ENCODE data around the gene PSMB4. TPM values are rescaled to one million over a fixed set of nuclear protein-coding genes. Genes with fewer than 3 reads are reported as not detected.

Gene PSMB4
- total RNA-seq, 1 experiment from 2014 or later: 411 TPM

- H3K4me1 Mint-ChIP-seq (ENCODE audit: low read depth, unreplicated experiment): no peaks in the 10 kb centered on the region
- H3K27me3 Mint-ChIP-seq (ENCODE audit: unreplicated experiment): peaks cover 16% of the 10 kb centered on the region
- DNase-seq: no peak
- TF ChIP-seq CTCF (IDR thresholded peaks at IDR 0.05; ENCODE audit: unreplicated experiment): no peak
- H3K9me3 Mint-ChIP-seq (ENCODE audit: low read depth, unreplicated experiment): peaks cover 13% of the 10 kb centered on the region
- CTCF ChIA-PET: no interaction called here
- no TSS peak for BruUV-seq (replicated peaks)
- H3K4me3 Mint-ChIP-seq (ENCODE audit: low read depth, unreplicated experiment): no peak overlapping the region
- intact Hi-C loops (cut with micrococcal nuclease; ENCODE audit: unreplicated experiment): no loop called here
- H3K27ac Mint-ChIP-seq (ENCODE audit: unreplicated experiment): no peak overlapping the region
- H3K36me3 Mint-ChIP-seq (ENCODE audit: insufficient read depth, unreplicated experiment): peaks cover 4% of the 10 kb centered on the region
These were observed 37.5 kb upstream of the PSMB4 start for GRCh38 chr1:151361883-151362282.

GRCh38 chr1:151362308-151363155 lies 36.8 kb upstream of the PSMB4 start:
- Mint-ChIP-seq H3K9me3 (ENCODE audit: low read depth, unreplicated experiment) (peaks cover 13% of the 10 kb centered on the region), H3K4me1 (ENCODE audit: low read depth, unreplicated experiment) (no peaks in the 10 kb centered on the region), H3K27ac (ENCODE audit: unreplicated experiment) (no peak overlapping the region), H3K36me3 (ENCODE audit: insufficient read depth, unreplicated experiment) (peaks cover 4% of the 10 kb centered on the region), H3K27me3 (ENCODE audit: unreplicated experiment) (peaks cover 17% of the 10 kb centered on the region), H3K4me3 (ENCODE audit: low read depth, unreplicated experiment) (no peak overlapping the region)
- CTCF ChIA-PET: no interaction called here
- no TSS peak for BruUV-seq (replicated peaks)
- intact Hi-C loops (cut with micrococcal nuclease; ENCODE audit: unreplicated experiment): no loop called here
- no peak for TF ChIP-seq CTCF (IDR thresholded peaks at IDR 0.05; ENCODE audit: unreplicated experiment)
- DNase-seq: no peak

GRCh38 chr1:151364996-151365395 lies 34.4 kb upstream of the PSMB4 start:
- H3K36me3 Mint-ChIP-seq (ENCODE audit: insufficient read depth, unreplicated experiment): peaks cover 4% of the 10 kb centered on the region
- H3K27me3 Mint-ChIP-seq (ENCODE audit: unreplicated experiment): peaks cover 17% of the 10 kb centered on the region
- peak; percentile 36 for TF ChIP-seq CTCF (IDR thresholded peaks at IDR 0.05; ENCODE audit: unreplicated experiment)
- no peaks in the 10 kb centered on the region for H3K4me1 Mint-ChIP-seq (ENCODE audit: low read depth, unreplicated experiment)
- intact Hi-C loops (cut with micrococcal nuclease; ENCODE audit: unreplicated experiment): no loop called here
- CTCF ChIA-PET: no interaction called here
- BruUV-seq (replicated peaks): no TSS peak
- H3K9me3 Mint-ChIP-seq (ENCODE audit: low read depth, unreplicated experiment): peaks cover 13% of the 10 kb centered on the region
- no peak for DNase-seq
- H3K4me3 Mint-ChIP-seq (ENCODE audit: low read depth, unreplicated experiment): no peak overlapping the region
- no peak overlapping the region for H3K27ac Mint-ChIP-seq (ENCODE audit: unreplicated experiment)

- intact Hi-C loops (cut with micrococcal nuclease; ENCODE audit: unreplicated experiment): no loop called here
- no peak for TF ChIP-seq CTCF (IDR thresholded peaks at IDR 0.05; ENCODE audit: unreplicated experiment)
- peaks cover 17% of the 10 kb centered on the region for H3K27me3 Mint-ChIP-seq (ENCODE audit: unreplicated experiment)
- H3K9me3 Mint-ChIP-seq (ENCODE audit: low read depth, unreplicated experiment): peaks cover 5% of the 10 kb centered on the region
- H3K4me1 Mint-ChIP-seq (ENCODE audit: low read depth, unreplicated experiment): peaks cover 25% of the 10 kb centered on the region
- H3K4me3 Mint-ChIP-seq (ENCODE audit: low read depth, unreplicated experiment): no peak overlapping the region
- no peak for DNase-seq
- H3K27ac Mint-ChIP-seq (ENCODE audit: unreplicated experiment): no peak overlapping the region
- CTCF ChIA-PET: interaction anchor here (0.7 kb wide), 1 partner anchor 7 kb away, joined by 3 read pairs; no protein-coding TSS in a partner anchor
- no TSS peak for BruUV-seq (replicated peaks)
- peaks cover 19% of the 10 kb centered on the region for H3K36me3 Mint-ChIP-seq (ENCODE audit: insufficient read depth, unreplicated experiment)
These were observed 31.5 kb upstream of the PSMB4 start for GRCh38 chr1:151367658-151368392.

All from Calu3 (cell line).